K562 (cell line): ENCODE measurements around the gene FOXN3. TPM values are rescaled to one million over a fixed set of nuclear protein-coding genes. Genes with fewer than 3 reads are reported as not detected.

Experiments used
- BCOR ChIP-seq: fragments of 450-650 bp; IDR thresholded peaks from 2 replicates; pipeline ENCODE4 v1.6.1; 2016
- HNRNPK ChIP-seq: fragments of 200-400 bp; formaldehyde crosslinking; IDR thresholded peaks from one replicate; pipeline ENCODE4 v1.6.1; 2018; ENCODE audit warnings: mild to moderate bottlenecking, low read depth, low read length; ENCODE audit not compliant: poor library complexity, severe bottlenecking
- KAT8 ChIP-seq: fragments of 450-650 bp; IDR thresholded peaks from 2 replicates; pipeline ENCODE4 v1.6.1; 2016; ENCODE audit warnings: low read depth, mild to moderate bottlenecking
- KLF10 ChIP-seq: fragments of 250-450 bp; sonication (Bioruptor Pico); IDR thresholded peaks from 2 replicates; pipeline ENCODE4 v1.6.1; 2021; ENCODE audit warnings: matching md5 sums
- PKNOX1 ChIP-seq: fragments of 450-650 bp; IDR thresholded peaks from 2 replicates; pipeline ENCODE4 v1.6.1; 2016
- SRF ChIP-seq, 2 experiments: fragments of 250-450, 450-650 bp in 1 of 2; sonication (Bioruptor Pico) in 1 of 2; sonication (generic) in 1 of 2; formaldehyde crosslinking; IDR thresholded peaks; 2 replicates each; pipeline versions ENCODE4 v1.5.0 to v1.5.1; 2020 to 2022; ENCODE audit warnings: mild to moderate bottlenecking in 1 of 2, missing genetic modification reagents in 1 of 2
- THAP12 ChIP-seq: fragments of 250-450 bp; sonication (Bioruptor Pico); IDR thresholded peaks from 2 replicates; pipeline ENCODE4 v1.9.0; 2021; ENCODE audit warnings: mild to moderate bottlenecking, inconsistent platforms
- ZBED1 ChIP-seq: IDR thresholded peaks from 2 replicates; pipeline ENCODE4 v1.6.1; 2014
- ZKSCAN3 ChIP-seq: fragments of 250-450 bp; sonication (Bioruptor Pico); IDR thresholded peaks from 2 replicates; pipeline ENCODE4 v1.4.0; 2020
- ZNF41 ChIP-seq: fragments of 250-450 bp; sonication (Bioruptor Pico); conservative IDR thresholded peaks from 2 replicates; pipeline ENCODE4 v1.4.0; 2020; ENCODE audit warnings: mild to moderate bottlenecking
- ZNF764 ChIP-seq: fragments of 250-450 bp; sonication (Bioruptor Pico); IDR thresholded peaks from 2 replicates; pipeline ENCODE4 v1.4.0; 2020; ENCODE audit warnings: low read depth, mild to moderate bottlenecking, moderate library complexity
- polyA plus RNA-seq, 8 experiments: library from polyadenylated mRNA; depleted of rRNA in 4 of 8; stranded (reverse) in 5 of 8; unstranded in 3 of 8; fragments of >200 nt; fragmentation: Nextera tagmentation in 2 of 8; fragmentation: Illumina TruSeq in 1 of 8; extraction: Ambion mirVana in 2 of 8; extraction: Trizol in 1 of 8; gene quantifications; 2 replicates each; pipeline versions ENCODE4 v1.2.1 to v1.2.3, GENCODE V29; 2011 to 2014; ENCODE audit warnings: inconsistent platforms in 1 of 8, missing spikeins in 1 of 8
- total RNA-seq, 7 experiments: library from RNA; depleted of rRNA in 6 of 7; stranded (reverse); fragments of >200 nt in 6 of 7; fragmentation: Illumina TruSeq in 2 of 7; extraction: Trizol in 2 of 7; gene quantifications; 2 replicates each; pipeline versions ENCODE4 v1.2.1 to v1.2.3, GENCODE V29; 2011 to 2021; ENCODE audit warnings: low replicate concordance in 1 of 7
- TF ChIP-seq, protein P1 (sequence below): fragments of 200-400 bp; formaldehyde crosslinking; IDR thresholded peaks from 2 replicates; pipeline ENCODE4 v1.6.1; 2017; ENCODE audit warnings: mild to moderate bottlenecking, low read depth, low read length, moderate library complexity

Gene FOXN3
- total and polyA plus RNA-seq, 9 of the 15 experiments (the other 6 are each of a cell fraction or from before 2014, with no cell fraction given): 0.07 to 1.3 (median 0.40) TPM

DNA sequence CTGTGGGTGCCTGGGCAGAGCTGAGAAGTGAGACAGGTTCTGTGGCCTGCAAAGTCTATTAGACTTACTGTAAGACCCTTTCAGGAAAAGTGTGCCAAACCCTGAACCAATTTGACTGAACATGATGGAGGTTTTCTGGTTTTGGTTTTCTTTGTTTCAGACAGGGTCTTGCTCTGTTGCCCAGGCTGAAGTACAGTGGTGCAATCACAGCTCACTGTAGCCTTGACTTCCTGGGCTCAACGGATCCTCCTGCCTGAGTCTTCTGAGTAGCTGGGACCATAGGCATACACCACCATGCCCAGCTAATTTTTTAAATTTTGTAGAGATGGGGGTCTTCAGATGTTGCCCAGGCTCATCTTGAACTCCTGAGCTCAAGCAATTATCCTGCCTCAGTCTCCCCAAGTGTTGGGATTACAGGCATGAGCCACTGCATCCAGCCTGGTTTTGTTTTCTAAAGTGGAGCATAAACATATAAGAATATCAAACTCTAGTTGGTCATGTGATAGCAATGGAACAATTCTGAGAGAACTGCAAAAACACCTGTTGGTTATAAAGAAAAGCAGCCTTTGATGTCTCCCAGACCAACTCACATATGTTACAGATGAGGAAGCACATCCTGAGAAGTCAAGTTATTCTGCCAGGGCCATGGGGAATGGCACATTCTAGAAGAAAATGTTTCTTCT lies 166.9 kb downstream of the FOXN3 start (continued):
- TF ChIP-seq, protein P1, sequence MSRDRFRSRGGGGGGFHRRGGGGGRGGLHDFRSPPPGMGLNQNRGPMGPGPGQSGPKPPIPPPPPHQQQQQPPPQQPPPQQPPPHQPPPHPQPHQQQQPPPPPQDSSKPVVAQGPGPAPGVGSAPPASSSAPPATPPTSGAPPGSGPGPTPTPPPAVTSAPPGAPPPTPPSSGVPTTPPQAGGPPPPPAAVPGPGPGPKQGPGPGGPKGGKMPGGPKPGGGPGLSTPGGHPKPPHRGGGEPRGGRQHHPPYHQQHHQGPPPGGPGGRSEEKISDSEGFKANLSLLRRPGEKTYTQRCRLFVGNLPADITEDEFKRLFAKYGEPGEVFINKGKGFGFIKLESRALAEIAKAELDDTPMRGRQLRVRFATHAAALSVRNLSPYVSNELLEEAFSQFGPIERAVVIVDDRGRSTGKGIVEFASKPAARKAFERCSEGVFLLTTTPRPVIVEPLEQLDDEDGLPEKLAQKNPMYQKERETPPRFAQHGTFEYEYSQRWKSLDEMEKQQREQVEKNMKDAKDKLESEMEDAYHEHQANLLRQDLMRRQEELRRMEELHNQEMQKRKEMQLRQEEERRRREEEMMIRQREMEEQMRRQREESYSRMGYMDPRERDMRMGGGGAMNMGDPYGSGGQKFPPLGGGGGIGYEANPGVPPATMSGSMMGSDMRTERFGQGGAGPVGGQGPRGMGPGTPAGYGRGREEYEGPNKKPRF: no peak
- TF ChIP-seq ZNF41 (CRISPR knock-in tag) (no peak), ZNF764 (CRISPR knock-in tag) (no peak), SRF (CRISPR knock-in tag; IDR thresholded peaks at IDR 0.05) (no peak), BCOR (no peak), ZKSCAN3 (CRISPR knock-in tag) (no peak), HNRNPK (no peak), ZBED1 (no peak), THAP12 (CRISPR knock-in tag) (no peak), KAT8 (no peak), KLF10 (no peak), PKNOX1 (no peak)
